Tibial artery (tissue), 4 donors: ENCODE results near the gene UNC93B1.

Experiments used
- DNase-seq, 2 donors: peaks; one replicate each; pipeline ENCODE4 v3.0.0-alpha.2; 2019
- H3K27ac ChIP-seq, 2 donors: fragments of 200-600 bp; sonication (generic) in 1 of 2; 1 replicate in 1 of 2; 2 replicates in 1 of 2; pipeline ENCODE4 v1.5.1; 2018 to 2019; ENCODE audit warnings: mild to moderate bottlenecking in 1 of 2
- H3K27me3 ChIP-seq, 2 donors: fragments of 200-600 bp; sonication (generic) in 1 of 2; one replicate each; pipeline versions ENCODE4 v1.5.1 to v1.6.0; 2016 to 2019
- H3K36me3 ChIP-seq, 3 donors: fragments of 200-600 bp; sonication (generic) in 2 of 3; one replicate each; pipeline ENCODE4 v1.5.1; 2016 to 2019; ENCODE audit warnings: mild to moderate bottlenecking in 2 of 3
- H3K4me1 ChIP-seq, 4 donors: fragments of 200-600 bp; sonication (generic) in 2 of 4; 1 replicate in 3 of 4; 2 replicates in 1 of 4; pipeline ENCODE4 v1.5.1; 2016 to 2019
- H3K4me3 ChIP-seq, 2 donors: fragments of 200-600 bp; sonication (generic) in 1 of 2; 1 replicate in 1 of 2; 2 replicates in 1 of 2; pipeline ENCODE4 v1.5.1; 2018 to 2019; ENCODE audit warnings: mild to moderate bottlenecking in 2 of 2
- H3K9me3 ChIP-seq, 3 donors: fragments of 200-600 bp; sonication (generic) in 1 of 3; one replicate each; pipeline ENCODE4 v1.5.1; 2016 to 2019
- CTCF ChIP-seq, 2 experiments: fragments of 200-600 bp in 1 of 2; fragments of 450-650 bp in 1 of 2; IDR thresholded peaks; one replicate each; pipeline ENCODE4 v1.5.1; 2017 to 2019; ENCODE audit warnings: antibody characterized with exemption in 2 of 2, mild to moderate bottlenecking in 1 of 2, moderate library complexity in 1 of 2
- intact Hi-C: fragments of 100-400 bp; cut with DNase I; formaldehyde crosslinking; loops from one replicate; pipeline ENCODE4 v1.15.0; 2023; ENCODE audit warnings: low total_unique reads

The UNC93B1 gene

DNA sequence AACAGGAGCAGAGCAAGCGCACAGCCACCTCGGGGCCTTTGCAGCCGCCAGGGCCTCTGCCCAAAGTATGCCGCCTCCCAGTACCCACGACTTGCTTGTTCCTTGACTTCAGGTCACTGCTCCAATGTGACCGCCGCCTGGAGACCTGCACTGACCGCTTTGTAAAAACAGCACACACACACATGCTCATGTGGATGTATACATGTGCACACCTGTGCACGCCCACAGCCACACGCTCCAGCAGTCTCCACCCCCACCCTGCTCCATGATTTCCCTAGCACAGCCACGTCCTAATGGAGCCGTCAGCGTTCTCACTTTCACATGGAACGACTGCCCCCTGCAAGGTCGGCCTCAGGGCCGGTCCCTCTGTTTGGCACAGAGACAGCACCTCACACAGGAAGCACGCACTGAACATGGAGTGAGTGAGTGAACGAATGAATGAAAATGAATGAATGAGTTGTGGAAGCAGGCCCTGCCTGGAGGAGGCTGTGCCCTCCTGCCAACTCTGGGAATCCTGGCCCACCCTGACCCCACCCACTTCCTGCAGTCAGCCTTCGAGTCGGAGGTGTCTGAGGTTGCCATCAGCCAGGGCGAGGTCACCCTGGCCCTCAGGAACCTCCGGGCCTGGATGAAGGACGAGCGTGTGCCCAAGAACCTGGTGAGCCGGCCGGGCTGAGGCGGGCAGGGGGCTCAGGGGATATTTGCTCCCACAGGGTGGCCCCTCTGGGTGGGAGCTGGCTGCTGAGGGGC lies 14.3 kb upstream of the UNC93B1 start:
- H3K4me1 ChIP-seq = peaks cover 4 to 43% (median 31%) of the 10 kb centered on the region in 4 donors
- H3K4me3 ChIP-seq = no peak overlapping the region
- H3K27me3 ChIP-seq = no peaks in the 10 kb centered on the region
- no peak overlapping the region for H3K27ac ChIP-seq
- no peak for TF ChIP-seq CTCF (IDR thresholded peaks at IDR 0.05)
- intact Hi-C loops = no loop called here
- H3K36me3 ChIP-seq = peaks cover 0 to 4% (median 0%) of the 10 kb centered on the region in 3 donors
- H3K9me3 ChIP-seq = no peaks in the 10 kb centered on the region
- no peak for DNase-seq

DNA sequence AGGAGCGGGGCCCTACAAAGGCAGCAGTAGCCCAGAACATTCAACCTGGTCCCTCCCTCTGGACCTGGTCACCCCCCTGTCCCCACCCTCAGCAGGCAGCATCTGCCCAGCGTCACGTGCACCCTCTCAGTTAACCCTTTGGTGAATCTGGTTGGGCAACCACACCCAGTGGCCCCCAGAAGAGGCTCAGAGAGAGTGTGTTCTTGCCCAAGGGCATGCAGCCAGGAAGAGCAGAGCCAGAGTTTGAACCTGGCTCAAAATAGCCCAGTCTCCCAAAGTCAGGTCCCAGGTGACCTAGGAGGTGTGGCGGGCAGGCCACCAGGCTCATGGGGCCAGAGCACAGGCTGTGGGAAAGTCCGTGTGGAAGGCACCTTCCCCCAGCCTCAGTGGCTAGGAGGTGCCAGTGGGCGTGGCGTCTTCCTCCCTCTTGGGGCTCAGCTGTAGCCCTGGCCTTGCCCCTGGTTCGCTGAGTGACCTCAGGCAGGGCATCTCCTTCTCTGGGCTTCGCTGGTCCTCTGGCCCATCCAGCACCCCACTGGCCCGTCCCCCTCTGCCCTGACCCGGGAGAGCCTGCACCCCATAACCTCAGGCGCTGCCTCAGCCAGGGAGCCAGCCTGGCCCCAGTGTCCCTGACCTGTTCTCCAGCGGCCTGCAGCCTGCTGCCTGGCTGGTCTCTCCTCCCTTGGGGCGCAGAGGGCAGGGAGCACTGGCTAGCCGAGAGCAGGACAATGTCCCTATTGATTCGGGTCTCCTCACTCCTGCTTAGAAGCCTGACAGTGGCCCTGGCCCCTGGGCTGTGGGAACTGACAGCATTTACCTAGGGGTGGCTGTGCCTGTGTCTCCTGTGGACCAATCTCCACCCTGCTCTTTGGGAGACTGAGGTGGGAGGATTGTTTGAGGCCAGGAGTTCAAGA lies 13.3 kb upstream of the UNC93B1 start:
- no peak for DNase-seq
- Histone ChIP-seq H3K36me3 (no peaks in the 10 kb centered on the region), H3K4me1 (peaks cover 4 to 53% (median 41%) of the 10 kb centered on the region in 4 donors), H3K27me3 (no peaks in the 10 kb centered on the region), H3K27ac (peak overlapping the region in 1 of 2 donors; percentile 29), H3K4me3 (no peak overlapping the region), H3K9me3 (no peaks in the 10 kb centered on the region)
- TF ChIP-seq CTCF (IDR thresholded peaks at IDR 0.05) = no peak
- intact Hi-C loops = no loop called here

DNA sequence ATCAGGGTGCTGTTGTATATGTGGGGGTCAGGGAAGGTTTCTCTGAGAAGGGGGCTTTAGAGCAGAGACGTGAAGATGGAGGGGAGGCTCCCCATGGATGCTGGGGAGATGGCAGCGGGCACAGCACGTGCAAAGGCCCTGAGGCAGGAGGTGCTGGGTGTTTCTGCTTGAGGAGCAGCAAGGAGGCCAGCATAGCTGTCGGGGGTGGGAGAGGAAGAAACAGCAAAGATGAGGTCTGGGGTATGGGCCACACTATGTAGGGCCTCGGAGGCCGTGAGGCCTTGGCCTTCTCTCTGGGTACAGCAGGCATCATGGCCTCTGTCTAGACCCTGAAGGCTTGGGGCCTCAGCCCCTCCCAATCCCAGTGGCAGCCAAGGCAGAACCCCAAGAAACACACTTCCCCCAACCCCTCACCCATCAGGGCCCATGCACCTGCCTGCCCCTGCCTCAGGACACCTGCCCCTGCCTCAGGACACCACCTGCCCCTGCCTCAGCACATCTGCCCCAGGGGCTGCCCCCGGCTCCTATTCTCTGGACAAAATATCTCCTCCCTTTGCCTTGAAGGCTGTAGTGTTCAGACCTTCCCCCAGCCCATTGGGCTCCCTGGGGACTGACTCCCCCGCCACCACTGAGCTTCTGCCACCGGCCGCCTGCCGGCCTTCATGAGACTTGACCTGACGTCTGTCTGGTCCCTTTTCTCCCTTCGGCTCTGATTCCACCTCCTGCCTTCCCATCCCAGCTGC lies 12.4 kb upstream of the UNC93B1 start:
- Histone ChIP-seq H3K4me1 (peaks cover 4 to 61% (median 49%) of the 10 kb centered on the region in 4 donors), H3K27me3 (no peaks in the 10 kb centered on the region), H3K4me3 (no peak overlapping the region), H3K36me3 (no peaks in the 10 kb centered on the region), H3K27ac (peak overlapping the region in 1 of 2 donors; percentile 29), H3K9me3 (no peaks in the 10 kb centered on the region)
- TF ChIP-seq CTCF (IDR thresholded peaks at IDR 0.05) = no peak
- no peak for DNase-seq
- intact Hi-C loops = no loop called here

GRCh38 chr11:68015467-68015866 lies 11.6 kb upstream of the UNC93B1 start:
- TF ChIP-seq CTCF (IDR thresholded peaks at IDR 0.05) = no peak
- Histone ChIP-seq H3K4me1 (peaks cover 4 to 70% (median 58%) of the 10 kb centered on the region in 4 donors), H3K36me3 (no peaks in the 10 kb centered on the region), H3K4me3 (no peak overlapping the region), H3K27ac (peak overlapping the region; percentile 93 to 94), H3K9me3 (no peaks in the 10 kb centered on the region), H3K27me3 (no peaks in the 10 kb centered on the region)
- intact Hi-C loops = no loop called here
- DNase-seq = no peak

GRCh38 chr11:68014947-68015447 lies 11.1 kb upstream of the UNC93B1 start:
- DNase-seq = no peak
- Histone ChIP-seq H3K27ac (peak overlapping the region; percentile 93 to 94), H3K4me1 (peaks cover 4 to 74% (median 60%) of the 10 kb centered on the region in 4 donors)

More at GRCh38 chr11:68014947-68015447, 11.1 kb upstream of the UNC93B1 start:
- Histone ChIP-seq H3K9me3 (no peaks in the 10 kb centered on the region), H3K27me3 (no peaks in the 10 kb centered on the region), H3K36me3 (no peaks in the 10 kb centered on the region), H3K4me3 (no peak overlapping the region)
- no peak for TF ChIP-seq CTCF (IDR thresholded peaks at IDR 0.05)
- intact Hi-C loops = loop anchor here (5.0 kb wide), 1 partner anchor 107 kb away; the partner anchor contains the start of gene CHKA
